Suprapubic skin (tissue), 4 donors: ENCODE results near the gene GDPD5. TPM values are rescaled to one million over a fixed set of nuclear protein-coding genes. Genes with fewer than 3 reads are reported as not detected.

ENCODE experiments used
- DNase-seq, 2 donors: peaks; one replicate each; pipeline ENCODE4 v3.0.0-alpha.2; 2019; ENCODE audit warnings: low spot score in 2 of 2
- H3K27ac ChIP-seq: fragments of 200-600 bp; sonication (generic); one replicate; pipeline ENCODE4 v1.5.1; 2019
- H3K27me3 ChIP-seq: fragments of 200-600 bp; sonication (generic); one replicate; pipeline ENCODE4 v1.5.1; 2019
- H3K36me3 ChIP-seq: fragments of 200-600 bp; sonication (generic); one replicate; pipeline ENCODE4 v1.5.1; 2019
- H3K4me1 ChIP-seq: fragments of 200-600 bp; sonication (generic); one replicate; pipeline ENCODE4 v1.5.1; 2019
- H3K4me3 ChIP-seq: fragments of 200-600 bp; sonication (generic); one replicate; pipeline ENCODE4 v1.5.1; 2019; ENCODE audit warnings: mild to moderate bottlenecking
- H3K9me3 ChIP-seq: fragments of 200-600 bp; sonication (generic); one replicate; pipeline ENCODE4 v1.5.1; 2019
- EP300 ChIP-seq: sonication (generic); formaldehyde crosslinking; IDR thresholded peaks from one replicate; pipeline ENCODE4 v1.6.1; 2017; ENCODE audit warnings: antibody characterized with exemption
- POLR2A ChIP-seq, 2 donors: fragments of 450-650 bp; IDR thresholded peaks; one replicate each; pipeline ENCODE4 v1.6.1; 2017; ENCODE audit warnings: antibody characterized with exemption in 2 of 2, mild to moderate bottlenecking in 2 of 2, moderate library complexity in 2 of 2
- POLR2AphosphoS5 ChIP-seq, 3 donors: sonication (generic); formaldehyde crosslinking; IDR thresholded peaks; one replicate each; pipeline ENCODE4 v1.6.1; 2017; ENCODE audit warnings: antibody characterized with exemption in 3 of 3
- WGBS: methylation state at CpG from one replicate; pipeline ENCODE4 v1.1.5; 2018; 5-methylcytosine and 5-hydroxymethylcytosine counted together
- total RNA-seq, 4 donors: library from RNA; depleted of rRNA; stranded (reverse); fragments of >200 nt; gene quantifications; one replicate each; pipeline ENCODE4 v1.1.0, GENCODE V29; 2016
- TF ChIP-seq, protein P1 (sequence below), 2 donors: fragments of 200-600 bp in 1 of 2; fragments of 450-650 bp in 1 of 2; sonication (generic) in 1 of 2; IDR thresholded peaks; one replicate each; pipeline ENCODE4 v1.5.1; 2016 to 2019; ENCODE audit warnings: antibody characterized with exemption in 2 of 2, mild to moderate bottlenecking in 1 of 2, moderate library complexity in 1 of 2

Gene GDPD5
- total RNA-seq, 4 donors from 2014 or later, result 2.3 to 13.4 (median 5.4) TPM

DNA sequence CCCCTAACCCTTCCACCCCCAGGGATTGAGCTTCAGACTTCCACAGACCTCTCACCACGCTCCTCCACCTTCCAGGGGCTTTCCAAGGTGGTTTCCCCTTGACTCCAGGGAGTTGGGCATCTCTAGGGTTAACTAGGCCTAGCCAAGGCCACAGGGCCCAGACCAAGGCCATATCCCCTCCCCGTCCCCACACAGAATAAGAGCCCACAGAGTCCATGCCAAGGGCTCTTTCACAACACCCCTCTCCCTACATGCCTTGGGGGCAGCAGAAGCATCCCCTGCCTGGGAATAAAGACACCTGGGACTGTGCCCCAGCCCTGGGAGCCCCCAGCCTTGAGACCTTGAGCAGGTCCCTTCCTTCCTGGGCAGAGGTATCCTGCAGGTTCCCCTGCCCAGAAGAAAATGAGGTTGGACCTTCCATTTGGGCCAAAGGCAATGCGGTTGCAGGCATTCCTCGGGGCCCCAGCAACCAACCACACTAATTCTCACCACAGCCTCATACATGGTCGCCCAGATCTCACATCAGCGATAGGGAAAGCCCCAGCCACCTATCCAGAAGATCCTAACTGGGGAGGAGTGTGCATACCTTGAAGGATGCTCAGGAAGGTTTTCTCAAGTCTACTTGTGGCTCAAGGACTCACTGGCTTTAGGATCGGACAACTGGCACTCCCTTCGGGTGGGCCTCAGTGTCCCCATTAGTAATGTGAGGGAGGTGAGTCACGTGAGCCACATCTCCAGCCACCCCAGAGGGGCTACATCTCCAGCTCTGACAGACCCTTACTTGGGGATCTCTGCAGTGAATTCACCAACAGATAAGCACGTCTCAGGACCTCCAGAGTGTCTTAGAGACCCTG, 1.7 kb downstream of the GDPD5 start:
- no peak for DNase-seq
- Histone ChIP-seq H3K27ac (no peak overlapping the region), H3K36me3 (no peaks in the 10 kb centered on the region), H3K9me3 (no peaks in the 10 kb centered on the region), H3K4me3 (peak overlapping the region; percentile 80), H3K27me3 (no peaks in the 10 kb centered on the region), H3K4me1 (peaks cover 27% of the 10 kb centered on the region)
- WGBS, result 82% methylated on average over 10 of the region's 10 CpGs
- TF ChIP-seq POLR2AphosphoS5 (IDR thresholded peaks at IDR 0.05) (no peak), POLR2A (IDR thresholded peaks at IDR 0.05) (no peak), EP300 (no peak)
- TF ChIP-seq, protein P1, sequence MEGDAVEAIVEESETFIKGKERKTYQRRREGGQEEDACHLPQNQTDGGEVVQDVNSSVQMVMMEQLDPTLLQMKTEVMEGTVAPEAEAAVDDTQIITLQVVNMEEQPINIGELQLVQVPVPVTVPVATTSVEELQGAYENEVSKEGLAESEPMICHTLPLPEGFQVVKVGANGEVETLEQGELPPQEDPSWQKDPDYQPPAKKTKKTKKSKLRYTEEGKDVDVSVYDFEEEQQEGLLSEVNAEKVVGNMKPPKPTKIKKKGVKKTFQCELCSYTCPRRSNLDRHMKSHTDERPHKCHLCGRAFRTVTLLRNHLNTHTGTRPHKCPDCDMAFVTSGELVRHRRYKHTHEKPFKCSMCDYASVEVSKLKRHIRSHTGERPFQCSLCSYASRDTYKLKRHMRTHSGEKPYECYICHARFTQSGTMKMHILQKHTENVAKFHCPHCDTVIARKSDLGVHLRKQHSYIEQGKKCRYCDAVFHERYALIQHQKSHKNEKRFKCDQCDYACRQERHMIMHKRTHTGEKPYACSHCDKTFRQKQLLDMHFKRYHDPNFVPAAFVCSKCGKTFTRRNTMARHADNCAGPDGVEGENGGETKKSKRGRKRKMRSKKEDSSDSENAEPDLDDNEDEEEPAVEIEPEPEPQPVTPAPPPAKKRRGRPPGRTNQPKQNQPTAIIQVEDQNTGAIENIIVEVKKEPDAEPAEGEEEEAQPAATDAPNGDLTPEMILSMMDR (IDR thresholded peaks at IDR 0.05), result no peak

DNA sequence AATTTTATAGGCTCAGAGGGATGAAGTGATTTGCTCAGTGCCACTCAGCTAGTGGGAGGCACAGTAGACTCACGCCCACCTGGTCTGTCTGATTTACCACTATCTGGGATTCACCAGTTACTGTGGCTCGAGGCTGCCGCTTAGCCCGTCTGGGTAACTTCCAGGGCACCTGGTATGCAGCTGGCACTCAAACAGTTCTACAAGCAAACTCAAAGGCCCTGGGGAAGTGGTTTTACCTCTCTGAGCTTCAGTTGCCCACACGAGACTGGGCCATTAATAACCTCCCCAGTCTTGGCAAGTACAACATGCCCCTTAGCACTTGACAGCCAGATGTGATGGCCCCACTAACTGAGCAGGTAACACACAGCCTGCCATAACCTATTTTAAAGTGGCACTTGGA, 2.6 kb downstream of the GDPD5 start:
- Histone ChIP-seq H3K9me3 (no peaks in the 10 kb centered on the region), H3K4me1 (peaks cover 27% of the 10 kb centered on the region), H3K27me3 (no peaks in the 10 kb centered on the region), H3K4me3 (no peak overlapping the region), H3K27ac (no peak overlapping the region), H3K36me3 (no peaks in the 10 kb centered on the region)
- 75% methylated on average over 5 of the region's 5 CpGs for WGBS
- no peak for DNase-seq
- no peak for TF ChIP-seq POLR2A (IDR thresholded peaks at IDR 0.05)
- TF ChIP-seq, protein P1 (IDR thresholded peaks at IDR 0.05), result no peak
- TF ChIP-seq EP300, result no peak
- no peak for TF ChIP-seq POLR2AphosphoS5 (IDR thresholded peaks at IDR 0.05)

DNA sequence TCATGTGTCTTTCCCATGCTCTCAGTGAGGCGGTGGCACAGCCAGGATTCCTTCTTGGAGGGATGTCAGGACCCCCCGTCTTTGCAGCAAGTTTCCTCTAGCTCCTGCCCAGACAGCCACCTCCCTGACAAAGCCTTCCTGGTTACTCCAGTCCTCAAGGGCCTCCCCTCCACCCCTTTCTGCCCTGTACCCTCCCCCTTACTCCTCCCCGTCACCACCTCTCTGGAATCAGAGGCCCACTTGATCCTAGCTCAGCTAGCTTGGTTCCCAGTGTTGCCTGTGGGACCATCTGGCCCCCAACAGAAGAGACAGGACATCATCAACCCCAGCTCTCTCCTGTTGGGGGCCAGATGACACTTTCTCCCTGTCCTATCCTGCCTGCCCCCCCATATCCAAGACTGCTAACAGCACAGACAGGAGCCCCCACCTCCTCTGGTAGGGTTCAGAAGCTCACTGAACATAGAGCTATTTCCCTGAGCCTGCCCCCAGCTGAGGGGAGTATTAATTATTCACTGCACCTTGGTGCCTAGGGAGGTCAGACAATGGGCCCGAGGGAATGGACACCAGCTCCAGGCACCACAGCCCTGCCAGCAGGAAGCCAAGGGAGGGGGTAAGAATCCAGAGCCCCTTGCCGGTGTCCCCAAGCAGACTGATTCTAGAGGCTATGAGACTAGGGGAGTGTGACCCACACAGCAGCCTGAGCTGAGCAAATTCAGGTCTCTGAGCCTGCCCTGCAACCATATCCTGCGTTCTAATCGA, 3.3 kb downstream of the GDPD5 start:
- Histone ChIP-seq H3K36me3 (no peaks in the 10 kb centered on the region), H3K27me3 (no peaks in the 10 kb centered on the region), H3K9me3 (no peaks in the 10 kb centered on the region), H3K27ac (no peak overlapping the region), H3K4me3 (no peak overlapping the region), H3K4me1 (peaks cover 27% of the 10 kb centered on the region)
- WGBS, result 90% methylated on average over 7 of the region's 7 CpGs
- no peak for DNase-seq
- TF ChIP-seq, protein P1 (IDR thresholded peaks at IDR 0.05), result no peak
- no peak for TF ChIP-seq POLR2A (IDR thresholded peaks at IDR 0.05)
- no peak for TF ChIP-seq POLR2AphosphoS5 (IDR thresholded peaks at IDR 0.05)
- TF ChIP-seq EP300, result no peak

DNA sequence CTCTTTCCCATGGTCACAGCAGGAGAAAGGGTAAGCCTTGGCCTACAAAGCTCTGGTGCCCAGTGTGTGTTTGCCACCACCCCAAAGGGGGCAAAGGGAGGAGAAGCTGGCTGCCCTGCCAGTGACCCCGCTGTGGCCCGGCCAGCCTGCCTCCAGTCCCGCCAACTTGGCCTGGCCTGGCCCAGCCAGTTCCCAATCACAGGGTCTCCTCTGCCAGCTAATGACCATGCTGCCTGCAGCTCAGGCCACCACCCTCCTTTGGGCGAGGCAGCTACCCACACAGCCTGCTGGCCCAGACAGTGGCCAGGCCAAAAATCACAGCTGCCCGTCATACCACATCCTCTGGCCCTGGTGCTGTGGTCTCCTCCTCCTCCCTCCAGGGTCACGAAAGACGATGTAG, 5.1 kb downstream of the GDPD5 start:
- TF ChIP-seq POLR2AphosphoS5 (IDR thresholded peaks at IDR 0.05) (no peak), EP300 (no peak)
- DNase-seq, result no peak
- Histone ChIP-seq H3K9me3 (no peaks in the 10 kb centered on the region), H3K4me1 (peaks cover 18% of the 10 kb centered on the region), H3K4me3 (no peak overlapping the region), H3K27me3 (no peaks in the 10 kb centered on the region), H3K27ac (no peak overlapping the region), H3K36me3 (no peaks in the 10 kb centered on the region)
- WGBS, result 79% methylated on average over 7 of the region's 7 CpGs

DNA sequence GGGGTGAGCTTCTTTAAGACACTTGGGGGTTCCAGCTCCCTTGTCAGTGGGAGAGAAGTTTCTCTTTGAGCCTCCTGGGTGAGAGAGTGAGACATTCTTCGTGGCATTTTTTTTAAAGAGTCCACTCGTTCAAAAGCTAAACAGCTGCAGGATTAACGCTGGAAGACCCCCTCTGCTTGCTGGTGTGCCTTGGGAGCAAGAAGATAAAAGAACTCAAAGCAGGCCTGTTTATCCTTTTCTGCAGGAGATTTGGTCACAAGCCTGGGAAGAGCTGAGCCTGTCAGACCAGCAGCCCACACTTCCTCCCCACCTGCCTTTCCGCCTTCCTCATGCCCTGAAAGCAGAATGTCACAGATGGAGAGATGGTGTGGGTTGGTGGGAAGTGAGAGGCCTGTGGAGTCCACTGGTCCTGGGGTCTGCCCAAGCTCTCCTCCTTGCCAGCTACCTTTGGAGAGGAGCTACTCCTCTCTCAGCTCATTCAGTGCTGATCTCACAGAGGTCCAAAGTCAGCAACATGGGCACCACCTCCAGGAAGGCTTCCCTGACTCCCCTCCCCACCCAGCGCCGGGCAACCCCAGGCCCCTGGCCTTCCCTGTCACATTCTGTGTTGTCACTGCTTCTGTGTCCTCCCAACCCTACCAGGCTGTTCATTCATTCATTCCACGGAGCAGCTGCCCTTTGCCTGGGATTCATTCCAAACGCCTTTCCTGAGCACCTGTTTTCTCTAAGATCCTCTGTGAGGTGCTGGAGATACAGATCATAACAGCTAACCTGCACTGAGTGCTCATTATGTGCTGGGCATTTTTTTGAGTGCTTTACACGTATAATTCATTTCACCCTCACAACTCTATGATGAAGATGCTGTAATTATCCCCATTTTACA, 6.7 kb downstream of the GDPD5 start:
- no peak for DNase-seq
- no peaks in the 10 kb centered on the region for H3K27me3 ChIP-seq
- H3K4me3 ChIP-seq, result no peak overlapping the region
- H3K9me3 ChIP-seq, result no peaks in the 10 kb centered on the region
- H3K36me3 ChIP-seq, result no peaks in the 10 kb centered on the region
- WGBS, result 76% methylated on average over 9 of the region's 9 CpGs
- H3K4me1 ChIP-seq, result peaks cover 4% of the 10 kb centered on the region
- H3K27ac ChIP-seq, result no peak overlapping the region
- no peak for TF ChIP-seq EP300
- TF ChIP-seq, protein P1 (IDR thresholded peaks at IDR 0.05), result no peak
- TF ChIP-seq POLR2A (IDR thresholded peaks at IDR 0.05), result no peak
- TF ChIP-seq POLR2AphosphoS5 (IDR thresholded peaks at IDR 0.05), result no peak
